Activated naive CD8-positive, alpha-beta T cell (primary cell): ENCODE measurements around the gene DDX42.

ENCODE experiments used
- H3K27ac Mint-ChIP-seq: one replicate; pipeline ENCODE4 v1.8.0; 2021; ENCODE audit warnings: mixed read lengths
- H3K27me3 Mint-ChIP-seq: one replicate; pipeline ENCODE4 v1.8.0; 2021; ENCODE audit warnings: mixed read lengths
- H3K36me3 Mint-ChIP-seq: one replicate; pipeline ENCODE4 v1.8.0; 2021; ENCODE audit warnings: mixed read lengths
- H3K4me1 Mint-ChIP-seq: one replicate; pipeline ENCODE4 v1.8.0; 2021; ENCODE audit warnings: low read depth, mixed read lengths
- H3K4me3 Mint-ChIP-seq: one replicate; pipeline ENCODE4 v1.8.0; 2021; ENCODE audit warnings: mild to moderate bottlenecking, mixed read lengths
- H3K9me3 Mint-ChIP-seq: one replicate; pipeline ENCODE4 v1.8.0; 2021; ENCODE audit warnings: low read depth, mixed read lengths

Gene DDX42

GRCh38 chr17:63826468-63827001 is 52.6 kb downstream of the DDX42 start:
- Mint-ChIP-seq H3K9me3 (no peaks in the 10 kb centered on the region), H3K4me3 (peak overlapping the region; percentile 96), H3K4me1 (peaks cover 67% of the 10 kb centered on the region), H3K27ac (peak overlapping the region; percentile 100), H3K36me3 (peaks cover 21% of the 10 kb centered on the region), H3K27me3 (no peaks in the 10 kb centered on the region)

GRCh38 chr17:63827002-63827800 is 53.2 kb downstream of the DDX42 start, which contains the start of the genes FTSJ3 and PSMC5:
Gene FTSJ3, minus strand, starts transcription at chr17:63827663. Its CDS starts 761 bp downstream, at chr17:63826902.
Gene PSMC5, plus strand, starts transcription at chr17:63827431. Its CDS starts 60 bp downstream, at chr17:63827491.
- H3K4me3 Mint-ChIP-seq, result peak within 1 kb of the TSS; percentile 96
- peaks cover 17% of the 10 kb centered on the region for H3K36me3 Mint-ChIP-seq
- no peaks in the 10 kb centered on the region for H3K9me3 Mint-ChIP-seq
- peaks cover 69% of the 10 kb centered on the region for H3K4me1 Mint-ChIP-seq
- no peaks in the 10 kb centered on the region for H3K27me3 Mint-ChIP-seq
- H3K27ac Mint-ChIP-seq, result peak within 1 kb of the TSS; percentile 100

- Mint-ChIP-seq H3K27me3 (no peaks in the 10 kb centered on the region), H3K27ac (peak overlapping the region; percentile 100), H3K4me3 (peak overlapping the region; percentile 96), H3K9me3 (no peaks in the 10 kb centered on the region), H3K4me1 (peaks cover 70% of the 10 kb centered on the region), H3K36me3 (peaks cover 17% of the 10 kb centered on the region)
Measured at GRCh38 chr17:63827801-63828221, 53.8 kb downstream of the DDX42 start.

- Mint-ChIP-seq H3K4me1 (peaks cover 65% of the 10 kb centered on the region), H3K9me3 (no peaks in the 10 kb centered on the region), H3K36me3 (peaks cover 15% of the 10 kb centered on the region), H3K27me3 (no peaks in the 10 kb centered on the region), H3K4me3 (peak overlapping the region; percentile 96), H3K27ac (peak overlapping the region; percentile 100)
Measured at GRCh38 chr17:63828936-63829335, 55.0 kb downstream of the DDX42 start.

GRCh38 chr17:63830278-63830677 is 56.3 kb downstream of the DDX42 start:
- Mint-ChIP-seq H3K9me3 (no peaks in the 10 kb centered on the region), H3K4me3 (peak overlapping the region; percentile 56), H3K27ac (peak overlapping the region; percentile 100), H3K4me1 (peaks cover 62% of the 10 kb centered on the region), H3K27me3 (no peaks in the 10 kb centered on the region), H3K36me3 (peaks cover 15% of the 10 kb centered on the region)

GRCh38 chr17:63830904-63831491 is 57.0 kb downstream of the DDX42 start:
- peak overlapping the region; percentile 56 for H3K4me3 Mint-ChIP-seq
- peaks cover 12% of the 10 kb centered on the region for H3K36me3 Mint-ChIP-seq
- peak overlapping the region; percentile 100 for H3K27ac Mint-ChIP-seq
- no peaks in the 10 kb centered on the region for H3K9me3 Mint-ChIP-seq
- no peaks in the 10 kb centered on the region for H3K27me3 Mint-ChIP-seq
- H3K4me1 Mint-ChIP-seq, result peaks cover 60% of the 10 kb centered on the region

GRCh38 chr17:63831505-63831904 is 57.5 kb downstream of the DDX42 start:
- peak overlapping the region; percentile 100 for H3K27ac Mint-ChIP-seq
- H3K9me3 Mint-ChIP-seq, result no peaks in the 10 kb centered on the region
- H3K4me1 Mint-ChIP-seq, result peaks cover 57% of the 10 kb centered on the region
- no peaks in the 10 kb centered on the region for H3K27me3 Mint-ChIP-seq
- peaks cover 10% of the 10 kb centered on the region for H3K36me3 Mint-ChIP-seq
- peak overlapping the region; percentile 49 for H3K4me3 Mint-ChIP-seq

GRCh38 chr17:63832014-63832413 is 58.0 kb downstream of the DDX42 start:
- peaks cover 10% of the 10 kb centered on the region for H3K36me3 Mint-ChIP-seq
- peak overlapping the region; percentile 34 for H3K4me3 Mint-ChIP-seq
- H3K27ac Mint-ChIP-seq, result peak overlapping the region; percentile 100
- peaks cover 61% of the 10 kb centered on the region for H3K4me1 Mint-ChIP-seq
- no peaks in the 10 kb centered on the region for H3K9me3 Mint-ChIP-seq
- no peaks in the 10 kb centered on the region for H3K27me3 Mint-ChIP-seq

- Mint-ChIP-seq H3K27ac (peak overlapping the region; percentile 100), H3K36me3 (peaks cover 10% of the 10 kb centered on the region), H3K9me3 (no peaks in the 10 kb centered on the region), H3K4me3 (peak overlapping the region; percentile 27), H3K27me3 (no peaks in the 10 kb centered on the region), H3K4me1 (peaks cover 61% of the 10 kb centered on the region)
Measured at GRCh38 chr17:63832455-63832854, 58.5 kb downstream of the DDX42 start.

GRCh38 chr17:63833026-63833740 is 59.2 kb downstream of the DDX42 start:
- Mint-ChIP-seq H3K9me3 (no peaks in the 10 kb centered on the region), H3K36me3 (peaks cover 7% of the 10 kb centered on the region), H3K27ac (peak overlapping the region; percentile 46), H3K27me3 (no peaks in the 10 kb centered on the region), H3K4me3 (no peak overlapping the region), H3K4me1 (peaks cover 59% of the 10 kb centered on the region)

GRCh38 chr17:63833741-63834373 is 59.9 kb downstream of the DDX42 start:
- no peaks in the 10 kb centered on the region for H3K9me3 Mint-ChIP-seq
- peak overlapping the region; percentile 72 for H3K27ac Mint-ChIP-seq
- H3K27me3 Mint-ChIP-seq, result no peaks in the 10 kb centered on the region
- H3K4me3 Mint-ChIP-seq, result no peak overlapping the region
- peaks cover 57% of the 10 kb centered on the region for H3K4me1 Mint-ChIP-seq
- H3K36me3 Mint-ChIP-seq, result peaks cover 5% of the 10 kb centered on the region

- H3K27me3 Mint-ChIP-seq, result no peaks in the 10 kb centered on the region
- H3K4me1 Mint-ChIP-seq, result peaks cover 56% of the 10 kb centered on the region
- H3K4me3 Mint-ChIP-seq, result no peak overlapping the region
- H3K27ac Mint-ChIP-seq, result peak overlapping the region; percentile 37
- peaks cover 5% of the 10 kb centered on the region for H3K36me3 Mint-ChIP-seq
- no peaks in the 10 kb centered on the region for H3K9me3 Mint-ChIP-seq
Measured at GRCh38 chr17:63834431-63835166, 60.6 kb downstream of the DDX42 start.

- Mint-ChIP-seq H3K4me3 (no peak overlapping the region), H3K36me3 (peaks cover 3% of the 10 kb centered on the region), H3K27ac (peak overlapping the region; percentile 64), H3K4me1 (peaks cover 50% of the 10 kb centered on the region), H3K9me3 (no peaks in the 10 kb centered on the region), H3K27me3 (no peaks in the 10 kb centered on the region)
Measured at GRCh38 chr17:63835167-63835720, 61.3 kb downstream of the DDX42 start.
